HCT116 (cell line): Measurements from ENCODE around the gene NAB1. TPM values are rescaled to one million over a fixed set of nuclear protein-coding genes. Genes with fewer than 3 reads are reported as not detected.

Experiments used
- ATAC-seq: fragments of 200-7000 bp; cut with Tn5 transposase; 2 replicates; pipeline ENCODE4 v1.9.1; 2020; ENCODE audit warnings: mild to moderate bottlenecking, moderate library complexity
- BruUV-seq: library from RNA; stranded (reverse); fragments of 400-500 nt; replicated peaks from 2 replicates; lab custom pipeline; 2021; lab: Mats Ljungman, UMichigan
- CTCF ChIA-PET: fragments of 300-600 bp; sonication (Branson Sonifier 250); formaldehyde crosslinking; loops from one replicate; lab custom pipeline; 2021; ENCODE audit warnings: antibody characterized with exemption; lab: Charles Lee
- POLR2A ChIA-PET: fragments of 300-600, 350-600 bp; sonication (Branson Sonifier 250); formaldehyde crosslinking; loops from one replicate; lab custom pipeline; 2021; ENCODE audit warnings: antibody characterized with exemption; lab: Charles Lee
- RAD21 ChIA-PET, 2 experiments: fragments of 300-600 bp; sonication (Branson Sonifier 250); formaldehyde crosslinking; loops; one replicate each; lab custom pipeline; 2023; ENCODE audit warnings: low total read pairs in 2 of 2; ENCODE audit not compliant: uncharacterized antibody in 2 of 2, unreplicated experiment in 2 of 2, low non-redundant PET in 1 of 2; lab: Charles Lee
- DNase-seq: peaks from one replicate; pipeline ENCODE4 v3.0.0-alpha.2; 2010; ENCODE audit warnings: low read depth, low spot score
- H2AFZ ChIP-seq: fragments of 200-600 bp; shearing (Covaris generic), sonication (generic); 2 replicates; pipeline ENCODE4 v1.6.1; 2017; ENCODE audit warnings: low read depth, mixed run types, mixed read lengths, antibody characterized with exemption, low read length; ENCODE audit not compliant: poor library complexity, severe bottlenecking
- H3K27ac ChIP-seq: 2 replicates; pipeline ENCODE4 v1.5.1; 2012; ENCODE audit warnings: low read depth, low read length
- H3K27me3 ChIP-seq: fragments of 200-600 bp; sonication (generic); 2 replicates; pipeline ENCODE4 v1.6.1; 2016; ENCODE audit warnings: mixed run types, low read length, mixed read lengths; ENCODE audit not compliant: insufficient read depth
- H3K36me3 ChIP-seq, 2 experiments: fragments of 200-500 bp in 1 of 2; fragments of 200-600 bp in 1 of 2; sonication (Bioruptor generic) in 1 of 2; sonication (generic) in 1 of 2; 2 replicates each; pipeline versions ENCODE4 v1.5.1 to v1.6.1; 2014 to 2016; ENCODE audit warnings: low read length in 2 of 2, inconsistent platforms in 1 of 2, mixed read lengths in 1 of 2, mixed run types in 1 of 2; ENCODE audit not compliant: insufficient read depth in 2 of 2, control insufficient read depth in 1 of 2
- H3K4me1 ChIP-seq, 2 experiments: fragments of 200-600 bp in 1 of 2; sonication (generic) in 1 of 2; 2 replicates each; pipeline versions ENCODE4 v1.5.1 to v1.6.1; 2012 to 2017; ENCODE audit warnings: low read length in 2 of 2, inconsistent platforms in 1 of 2, mild to moderate bottlenecking in 1 of 2, mixed read lengths in 1 of 2, mixed run types in 1 of 2, moderate library complexity in 1 of 2; ENCODE audit not compliant: insufficient read depth in 2 of 2, control insufficient read depth in 1 of 2
- H3K4me2 ChIP-seq: fragments of 200-600 bp; sonication (generic); 2 replicates; pipeline ENCODE4 v1.6.1; 2017; ENCODE audit warnings: mixed run types, low read length, mixed read lengths
- H3K4me3 ChIP-seq, 2 experiments: fragments of 200-600 bp in 1 of 2; sonication (generic) in 1 of 2; replicated peaks in 1 of 2; 2 replicates each; pipeline ENCODE4 v1.5.1; 2011 to 2016; ENCODE audit warnings: low read length in 2 of 2, control low read depth in 1 of 2, low read depth in 1 of 2, mild to moderate bottlenecking in 1 of 2, mixed read lengths in 1 of 2, mixed run types in 1 of 2
- H3K79me2 ChIP-seq: fragments of 200-600 bp; sonication (generic); 2 replicates; pipeline ENCODE4 v1.6.1; 2017; ENCODE audit warnings: mild to moderate bottlenecking, mixed run types, low read length, moderate library complexity, mixed read lengths; ENCODE audit not compliant: insufficient read depth
- H3K9ac ChIP-seq: fragments of 200-600 bp; sonication (generic); 2 replicates; pipeline ENCODE4 v1.6.1; 2016; ENCODE audit warnings: low read length, mixed read lengths
- H3K9me2 ChIP-seq: fragments of 200-600 bp; sonication (generic), shearing (Covaris generic); 2 replicates; pipeline ENCODE4 v1.6.1; 2017; ENCODE audit warnings: mixed run types, mild to moderate bottlenecking, moderate library complexity; ENCODE audit not compliant: insufficient read depth
- H3K9me3 ChIP-seq, 2 experiments: fragments of 200-500 bp in 1 of 2; fragments of 200-600 bp in 1 of 2; sonication (Bioruptor generic) in 1 of 2; sonication (generic) in 1 of 2; 2 replicates each; pipeline ENCODE4 v1.6.1; 2014 to 2017; ENCODE audit warnings: low read length in 2 of 2, mixed read lengths in 2 of 2, inconsistent platforms in 1 of 2, low read depth in 1 of 2, mild to moderate bottlenecking in 1 of 2, mixed run types in 1 of 2, moderate library complexity in 1 of 2; ENCODE audit not compliant: control insufficient read depth in 1 of 2, insufficient read depth in 1 of 2
- H4K20me1 ChIP-seq: fragments of 200-600 bp; sonication (generic), shearing (Covaris generic); 2 replicates; pipeline ENCODE4 v1.6.1; 2017; ENCODE audit warnings: mixed run types, mild to moderate bottlenecking, moderate library complexity; ENCODE audit not compliant: insufficient read depth
- CEBPB ChIP-seq: IDR thresholded peaks from 2 replicates; pipeline ENCODE4 v1.6.1; 2012; ENCODE audit warnings: low read depth
- CTCF ChIP-seq, 3 experiments: fragments of 200-600 bp in 1 of 3; sonication (generic) in 1 of 3; IDR thresholded peaks in 2 of 3; conservative IDR thresholded peaks in 1 of 3; 2 replicates each; pipeline ENCODE4 v1.5.1; 2012 to 2017; ENCODE audit warnings: low read depth in 2 of 3, low read length in 2 of 3, antibody characterized with exemption in 1 of 3, borderline replicate concordance in 1 of 3, control low read depth in 1 of 3, mild to moderate bottlenecking in 1 of 3, mixed read lengths in 1 of 3, mixed run types in 1 of 3, moderate library complexity in 1 of 3; ENCODE audit not compliant: insufficient read depth in 1 of 3
- EGR1 ChIP-seq: IDR thresholded peaks from 2 replicates; pipeline ENCODE4 v1.6.1; 2012; ENCODE audit warnings: low read depth
- EZH2 ChIP-seq: fragments of 200-600 bp; sonication (generic); IDR thresholded peaks from 2 replicates; pipeline ENCODE4 v1.6.1; 2017; ENCODE audit warnings: antibody characterized with exemption, mixed run types
- EZH2phosphoT487 ChIP-seq: fragments of 200-600 bp; IDR thresholded peaks from 2 replicates; pipeline ENCODE4 v1.6.1; 2018; ENCODE audit warnings: antibody characterized with exemption, borderline replicate concordance
- FOSL1 ChIP-seq: IDR thresholded peaks from 2 replicates; pipeline ENCODE4 v1.6.1; 2012; ENCODE audit warnings: low read depth
- JUND ChIP-seq: IDR thresholded peaks from 2 replicates; pipeline ENCODE4 v1.6.1; 2012
- MAX ChIP-seq: IDR thresholded peaks from 2 replicates; pipeline ENCODE4 v1.6.1; 2012
- POLR2A ChIP-seq: IDR thresholded peaks from 2 replicates; pipeline ENCODE4 v1.7.0; 2011; ENCODE audit warnings: borderline replicate concordance; ENCODE audit not compliant: insufficient read depth, insufficient read length; ENCODE audit errors: extremely low read depth
- POLR2AphosphoS5 ChIP-seq: IDR thresholded peaks from 2 replicates; pipeline ENCODE4 v1.6.1; 2011; ENCODE audit warnings: mild to moderate bottlenecking, low read depth, low read length, moderate library complexity
- RAD21 ChIP-seq: IDR thresholded peaks from 2 replicates; pipeline ENCODE4 v1.6.1; 2012; ENCODE audit warnings: low read depth, mild to moderate bottlenecking
- TCF7L2 ChIP-seq: IDR thresholded peaks from 2 replicates; pipeline ENCODE4 v1.7.0; 2011; ENCODE audit warnings: borderline replicate concordance, inconsistent platforms; ENCODE audit not compliant: insufficient read depth, insufficient read length; ENCODE audit errors: extremely low read depth
- YY1 ChIP-seq: IDR thresholded peaks from 2 replicates; pipeline ENCODE4 v1.6.1; 2011; ENCODE audit warnings: low read length, low read depth, moderate library complexity, mild to moderate bottlenecking; ENCODE audit not compliant: insufficient replicate concordance; ENCODE audit errors: extremely low read depth
- ZFX ChIP-seq: fragments of 450-650 bp; IDR thresholded peaks from 2 replicates; pipeline ENCODE4 v1.6.1; 2017
- intact Hi-C: fragments of 100-400 bp; cut with micrococcal nuclease; formaldehyde crosslinking; loops from 2 replicates; pipeline ENCODE4 v1.10.0; 2022
- total RNA-seq: library from RNA; stranded (reverse); gene quantifications from one replicate; pipeline ENCODE4 v1.2.1, GENCODE V29; 2021; ENCODE audit not compliant: unreplicated experiment
- TF ChIP-seq, protein P1 (sequence below): IDR thresholded peaks from 2 replicates; pipeline ENCODE4 v1.6.1; 2012; ENCODE audit warnings: low read depth

The NAB1 gene
- total RNA-seq, 1 experiment from 2014 or later, result 43.8 TPM

DNA sequence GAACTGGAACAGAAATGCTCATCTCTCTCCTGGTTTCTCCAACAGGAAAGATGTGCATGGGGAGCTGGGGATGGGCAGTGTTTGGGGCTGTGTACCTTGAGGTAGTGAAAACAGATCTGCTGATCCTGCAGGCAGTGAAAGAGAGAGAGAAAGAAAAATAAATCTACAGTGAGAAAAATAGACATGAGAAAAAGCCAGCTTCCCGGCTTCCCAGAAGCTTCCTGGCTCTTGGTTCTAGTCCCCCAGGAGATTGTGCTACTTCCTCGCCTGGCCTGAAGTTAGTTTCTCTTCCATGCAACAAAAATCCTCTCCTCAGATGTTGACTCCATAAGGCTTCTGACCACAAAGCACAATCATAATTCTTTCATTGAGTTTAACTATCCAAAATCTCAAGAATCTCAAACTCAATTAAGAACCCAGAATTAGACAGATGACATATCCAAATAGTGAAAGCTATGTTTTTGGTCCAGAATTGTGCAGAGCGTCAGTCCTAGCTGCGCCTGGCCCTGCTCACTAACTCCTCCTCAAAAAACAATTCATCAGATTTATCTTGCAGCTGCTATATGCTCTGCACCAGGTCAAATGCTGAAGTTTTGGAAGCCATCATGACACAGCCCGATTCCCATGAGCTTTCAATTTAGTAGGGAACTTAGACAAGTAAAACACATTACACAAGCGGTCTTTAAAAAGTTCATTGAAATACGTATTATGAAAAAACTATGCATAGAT, 20.1 kb upstream of the NAB1 start:
- H3K27ac ChIP-seq, result no peak overlapping the region
- H3K36me3 ChIP-seq, result no peaks in the 10 kb centered on the region
- ChIA-PET POLR2A (no interaction called here), CTCF (no interaction called here), RAD21 (no interaction called here)
- TF ChIP-seq POLR2A (no peak), EGR1 (no peak), POLR2AphosphoS5 (no peak), CTCF (IDR thresholded peaks at IDR 0.05 in 2 of 3, conservative IDR thresholded peaks at IDR 0.05 in 1 of 3; ENCODE audit: borderline replicate concordance in 1 of 3, insufficient read depth in 1 of 3, low read depth in 2 of 3, low read length in 2 of 3) (no peak), EZH2 (no peak), YY1 (no peak), EZH2phosphoT487 (no peak), RAD21 (no peak), FOSL1 (no peak), ZFX (no peak), CEBPB (no peak), MAX (no peak), JUND (no peak), TCF7L2 (no peak)
- TF ChIP-seq, protein P1, sequence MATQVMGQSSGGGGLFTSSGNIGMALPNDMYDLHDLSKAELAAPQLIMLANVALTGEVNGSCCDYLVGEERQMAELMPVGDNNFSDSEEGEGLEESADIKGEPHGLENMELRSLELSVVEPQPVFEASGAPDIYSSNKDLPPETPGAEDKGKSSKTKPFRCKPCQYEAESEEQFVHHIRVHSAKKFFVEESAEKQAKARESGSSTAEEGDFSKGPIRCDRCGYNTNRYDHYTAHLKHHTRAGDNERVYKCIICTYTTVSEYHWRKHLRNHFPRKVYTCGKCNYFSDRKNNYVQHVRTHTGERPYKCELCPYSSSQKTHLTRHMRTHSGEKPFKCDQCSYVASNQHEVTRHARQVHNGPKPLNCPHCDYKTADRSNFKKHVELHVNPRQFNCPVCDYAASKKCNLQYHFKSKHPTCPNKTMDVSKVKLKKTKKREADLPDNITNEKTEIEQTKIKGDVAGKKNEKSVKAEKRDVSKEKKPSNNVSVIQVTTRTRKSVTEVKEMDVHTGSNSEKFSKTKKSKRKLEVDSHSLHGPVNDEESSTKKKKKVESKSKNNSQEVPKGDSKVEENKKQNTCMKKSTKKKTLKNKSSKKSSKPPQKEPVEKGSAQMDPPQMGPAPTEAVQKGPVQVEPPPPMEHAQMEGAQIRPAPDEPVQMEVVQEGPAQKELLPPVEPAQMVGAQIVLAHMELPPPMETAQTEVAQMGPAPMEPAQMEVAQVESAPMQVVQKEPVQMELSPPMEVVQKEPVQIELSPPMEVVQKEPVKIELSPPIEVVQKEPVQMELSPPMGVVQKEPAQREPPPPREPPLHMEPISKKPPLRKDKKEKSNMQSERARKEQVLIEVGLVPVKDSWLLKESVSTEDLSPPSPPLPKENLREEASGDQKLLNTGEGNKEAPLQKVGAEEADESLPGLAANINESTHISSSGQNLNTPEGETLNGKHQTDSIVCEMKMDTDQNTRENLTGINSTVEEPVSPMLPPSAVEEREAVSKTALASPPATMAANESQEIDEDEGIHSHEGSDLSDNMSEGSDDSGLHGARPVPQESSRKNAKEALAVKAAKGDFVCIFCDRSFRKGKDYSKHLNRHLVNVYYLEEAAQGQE, result no peak
- ATAC-seq (no peak), DNase-seq (no peak)
- H3K4me3 ChIP-seq, result no peak overlapping the region
- peak overlapping the region; percentile 73; the same call in 1 of the 2 replicates for H3K4me2 ChIP-seq
- peaks cover 0 to 5% of the 10 kb centered on the region in 2 experiments; a peak in 1 of 4 replicates for H3K4me1 ChIP-seq
- no peaks in the 10 kb centered on the region for H3K79me2 ChIP-seq
- H3K9me3 ChIP-seq, result no peaks in the 10 kb centered on the region
- intact Hi-C loops, result no loop called here
- H3K9ac ChIP-seq, result no peak overlapping the region
- BruUV-seq, result no TSS peak
- no peaks in the 10 kb centered on the region for H3K9me2 ChIP-seq
- H2AFZ ChIP-seq, result peak overlapping the region; percentile 90
- H4K20me1 ChIP-seq, result no peaks in the 10 kb centered on the region
- H3K27me3 ChIP-seq, result no peaks in the 10 kb centered on the region
